K562 (cell line): ENCODE measurements around the gene MYO18A. TPM values are rescaled to one million over a fixed set of nuclear protein-coding genes. Genes with fewer than 3 reads are reported as not detected.

Source experiments
- E2F6 ChIP-seq, 2 experiments: IDR thresholded peaks; 2 replicates each; pipeline ENCODE4 v1.6.1; 2011; ENCODE audit warnings: borderline replicate concordance in 1 of 2, control low read depth in 1 of 2, low read depth in 1 of 2, low read length in 1 of 2, mild to moderate bottlenecking in 1 of 2, mixed read lengths in 1 of 2, moderate library complexity in 1 of 2; ENCODE audit not compliant: insufficient read depth in 1 of 2, insufficient read length in 1 of 2, poor library complexity in 1 of 2, severe bottlenecking in 1 of 2; ENCODE audit errors: extremely low read depth in 1 of 2
- L3MBTL2 ChIP-seq: fragments of 450-650 bp; IDR thresholded peaks from 2 replicates; pipeline ENCODE4 v1.6.1; 2016; ENCODE audit warnings: mild to moderate bottlenecking, moderate library complexity
- MGA ChIP-seq: fragments of 450-650 bp; IDR thresholded peaks from 2 replicates; pipeline ENCODE4 v1.6.1; 2016; ENCODE audit warnings: mild to moderate bottlenecking, moderate library complexity
- PKNOX1 ChIP-seq: fragments of 450-650 bp; IDR thresholded peaks from 2 replicates; pipeline ENCODE4 v1.6.1; 2016
- SMARCA5 ChIP-seq: fragments of 450-650 bp; IDR thresholded peaks from 2 replicates; pipeline ENCODE4 v1.6.1; 2016
- polyA plus RNA-seq, 8 experiments: library from polyadenylated mRNA; depleted of rRNA in 4 of 8; stranded (reverse) in 5 of 8; unstranded in 3 of 8; fragments of >200 nt; fragmentation: Nextera tagmentation in 2 of 8; fragmentation: Illumina TruSeq in 1 of 8; extraction: Ambion mirVana in 2 of 8; extraction: Trizol in 1 of 8; gene quantifications; 2 replicates each; pipeline versions ENCODE4 v1.2.1 to v1.2.3, GENCODE V29; 2011 to 2014; ENCODE audit warnings: inconsistent platforms in 1 of 8, missing spikeins in 1 of 8
- total RNA-seq, 7 experiments: library from RNA; depleted of rRNA in 6 of 7; stranded (reverse); fragments of >200 nt in 6 of 7; fragmentation: Illumina TruSeq in 2 of 7; extraction: Trizol in 2 of 7; gene quantifications; 2 replicates each; pipeline versions ENCODE4 v1.2.1 to v1.2.3, GENCODE V29; 2011 to 2021; ENCODE audit warnings: low replicate concordance in 1 of 7

The MYO18A gene
- total and polyA plus RNA-seq, 9 of the 15 experiments (the other 6 are each of a cell fraction or from before 2014, with no cell fraction given), result 2.5 to 65.4 (median 17.1) TPM

GRCh38 chr17:29069526-29070041, 110.6 kb downstream of the MYO18A start (continued):
- TF ChIP-seq MGA (peak; percentile 81), E2F6 (IDR thresholded peaks at IDR 0.05; ENCODE audit: borderline replicate concordance in 1 of 2, extremely low read depth in 1 of 2, insufficient read depth in 1 of 2, insufficient read length in 1 of 2, low read depth in 1 of 2, low read length in 1 of 2, poor library complexity in 1 of 2, severe bottlenecking in 1 of 2) (peak; percentile 77 to 95), SMARCA5 (no peak), PKNOX1 (peak; percentile 59; the same call in 1 of the 2 replicates), L3MBTL2 (peak; percentile 95)
- TF ChIP-seq, all 486 proteins: peak for 32
